ENCODE measurements around the gene FAM13A. TPM values are rescaled to one million over a fixed set of nuclear protein-coding genes. Genes with fewer than 3 reads are reported as not detected.

FAM13A gene
- total RNA-seq, 1 experiment from 2014 or later = 26.7 TPM

- no peak for TF ChIP-seq EZH2 (IDR thresholded peaks at IDR 0.05; ENCODE audit: low read depth)
- TF ChIP-seq CTCF (conservative IDR thresholded peaks at IDR 0.05) = no peak
- Histone ChIP-seq H3K4me3 (no peak overlapping the region), H3K4me1 (replicated peaks; ENCODE audit: insufficient read depth) (no peaks in the 10 kb centered on the region), H3K4me2 (no peak overlapping the region), H3K27ac (no peak overlapping the region), H3K9me3 (ENCODE audit: insufficient read depth, low read depth) (no peaks in the 10 kb centered on the region), H3F3A (ENCODE audit: insufficient read depth, low read depth) (no peaks in the 10 kb centered on the region), H3K36me3 (ENCODE audit: low read depth) (no peaks in the 10 kb centered on the region), H3K27me3 (ENCODE audit: insufficient read depth, low read depth) (no peaks in the 10 kb centered on the region), H2AFZ (no peak overlapping the region), H3K9me2 (ENCODE audit: insufficient read depth) (no peaks in the 10 kb centered on the region), H4K20me1 (ENCODE audit: insufficient read depth) (no peaks in the 10 kb centered on the region), H3K79me2 (ENCODE audit: low read depth) (no peaks in the 10 kb centered on the region)
- intact Hi-C loops (cut with micrococcal nuclease; ENCODE audit: unreplicated experiment) = no loop called here
- POLR2A ChIA-PET (ENCODE audit: unreplicated experiment) = no interaction called here
- DNase-seq = no peak
- BruUV-seq (replicated peaks) = no TSS peak
- CTCF ChIA-PET = no interaction called here
Observed at GRCh38 chr4:88744609-88745008, 312.4 kb downstream of the FAM13A start.

- H3K4me2 ChIP-seq = no peak overlapping the region
- no peak overlapping the region for H3K27ac ChIP-seq
- no peaks in the 10 kb centered on the region for H3K9me2 ChIP-seq (ENCODE audit: insufficient read depth)
- no TSS peak for BruUV-seq (replicated peaks)
- H2AFZ ChIP-seq = no peak overlapping the region
- DNase-seq = no peak
- H3K4me3 ChIP-seq = no peak overlapping the region
- no peaks in the 10 kb centered on the region for H4K20me1 ChIP-seq (ENCODE audit: insufficient read depth)
- H3K79me2 ChIP-seq (ENCODE audit: low read depth) = no peaks in the 10 kb centered on the region
- no peaks in the 10 kb centered on the region for H3F3A ChIP-seq (ENCODE audit: insufficient read depth, low read depth)
- no peaks in the 10 kb centered on the region for H3K4me1 ChIP-seq (replicated peaks; ENCODE audit: insufficient read depth)
- intact Hi-C loops (cut with micrococcal nuclease; ENCODE audit: unreplicated experiment) = no loop called here
- no peak for TF ChIP-seq CTCF (conservative IDR thresholded peaks at IDR 0.05)
- TF ChIP-seq EZH2 (IDR thresholded peaks at IDR 0.05; ENCODE audit: low read depth) = no peak
- no peaks in the 10 kb centered on the region for H3K9me3 ChIP-seq (ENCODE audit: insufficient read depth, low read depth)
- POLR2A ChIA-PET (ENCODE audit: unreplicated experiment) = no interaction called here
- CTCF ChIA-PET = no interaction called here
- H3K36me3 ChIP-seq (ENCODE audit: low read depth) = no peaks in the 10 kb centered on the region
- H3K27me3 ChIP-seq (ENCODE audit: insufficient read depth, low read depth) = no peaks in the 10 kb centered on the region
Observed at GRCh38 chr4:88743696-88744095, 313.3 kb downstream of the FAM13A start.

DNA sequence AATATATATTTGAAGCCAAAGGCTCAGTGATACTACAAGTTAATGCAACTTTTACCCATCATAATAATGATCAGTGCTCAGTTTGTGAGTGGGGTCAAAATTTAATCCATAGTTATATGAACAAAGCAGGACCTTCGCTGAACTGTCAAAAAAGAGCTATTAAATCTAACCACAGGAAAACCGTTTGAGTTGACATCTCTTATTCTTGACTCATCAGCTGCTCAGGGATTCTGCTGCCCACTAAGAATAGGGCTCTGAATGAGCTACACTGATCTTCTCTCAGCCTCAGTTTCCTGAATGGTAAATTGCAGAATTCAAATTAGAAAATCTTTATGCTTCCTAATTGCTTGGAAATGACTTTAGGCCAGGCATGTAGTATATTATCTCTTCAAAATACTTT, 314.4 kb downstream of the FAM13A start:
- H3K79me2 ChIP-seq (ENCODE audit: low read depth) = no peaks in the 10 kb centered on the region
- H3K27me3 ChIP-seq (ENCODE audit: insufficient read depth, low read depth) = no peaks in the 10 kb centered on the region
- ChIA-PET POLR2A (ENCODE audit: unreplicated experiment) (no interaction called here), CTCF (no interaction called here)
- intact Hi-C loops (cut with micrococcal nuclease; ENCODE audit: unreplicated experiment) = no loop called here
- no peak overlapping the region for H3K4me3 ChIP-seq
- H3K9me3 ChIP-seq (ENCODE audit: insufficient read depth, low read depth) = no peaks in the 10 kb centered on the region
- TF ChIP-seq CTCF (conservative IDR thresholded peaks at IDR 0.05) = no peak
- no peak for TF ChIP-seq EZH2 (IDR thresholded peaks at IDR 0.05; ENCODE audit: low read depth)
- no peak overlapping the region for H3K4me2 ChIP-seq
- H3K4me1 ChIP-seq (replicated peaks; ENCODE audit: insufficient read depth) = no peaks in the 10 kb centered on the region
- H2AFZ ChIP-seq = no peak overlapping the region
- H3K27ac ChIP-seq = no peak overlapping the region
- BruUV-seq (replicated peaks) = no TSS peak
- no peak for DNase-seq
- no peaks in the 10 kb centered on the region for H3K36me3 ChIP-seq (ENCODE audit: low read depth)
- no peaks in the 10 kb centered on the region for H3K9me2 ChIP-seq (ENCODE audit: insufficient read depth)
- H4K20me1 ChIP-seq (ENCODE audit: insufficient read depth) = no peaks in the 10 kb centered on the region
- no peaks in the 10 kb centered on the region for H3F3A ChIP-seq (ENCODE audit: insufficient read depth, low read depth)

All from PC-9 (cell line).